ENCODE data around the gene RARS1.
A peak's percentile ranks its signal among the peaks of the same experiment; 100 is the strongest.
"Not testable (repeated sequence)": the region's sequence is repeated elsewhere in the genome, so short reads cannot be mapped to it uniquely, and the experiment has no call there.

The RARS1 gene

GRCh38 chr5:168482361-168482760, 3.9 kb upstream of the RARS1 start:
- no peak for DNase-seq

GRCh38 chr5:168489059-168489458, 2.8 kb downstream of the RARS1 start:
- DNase-seq = no peak

- DNase-seq = no peak
Measured at GRCh38 chr5:168494057-168494555, 7.8 kb downstream of the RARS1 start.

GRCh38 chr5:168502563-168503237, 16.4 kb downstream of the RARS1 start:
- no peak for DNase-seq

- no peak for DNase-seq
Measured at GRCh38 chr5:168513861-168514428, 27.7 kb downstream of the RARS1 start.

GRCh38 chr5:168525856-168526255, 39.6 kb downstream of the RARS1 start:
- no peak for DNase-seq

GRCh38 chr5:168527756-168528295, 41.6 kb downstream of the RARS1 start:
- DNase-seq = no peak

- DNase-seq = peak; percentile 87
Measured at GRCh38 chr5:168528521-168529373, 42.5 kb downstream of the RARS1 start, which contains the start of gene FBLL1. Gene FBLL1 (plus strand): TSS chr5:168529305. CDS start chr5:168529505, 200 bp downstream.

- DNase-seq = peak; percentile 46
Measured at GRCh38 chr5:168529374-168530234, 43.3 kb downstream of the RARS1 start.

GRCh38 chr5:168530621-168531150, 44.4 kb downstream of the RARS1 start:
- no peak for DNase-seq

DNA sequence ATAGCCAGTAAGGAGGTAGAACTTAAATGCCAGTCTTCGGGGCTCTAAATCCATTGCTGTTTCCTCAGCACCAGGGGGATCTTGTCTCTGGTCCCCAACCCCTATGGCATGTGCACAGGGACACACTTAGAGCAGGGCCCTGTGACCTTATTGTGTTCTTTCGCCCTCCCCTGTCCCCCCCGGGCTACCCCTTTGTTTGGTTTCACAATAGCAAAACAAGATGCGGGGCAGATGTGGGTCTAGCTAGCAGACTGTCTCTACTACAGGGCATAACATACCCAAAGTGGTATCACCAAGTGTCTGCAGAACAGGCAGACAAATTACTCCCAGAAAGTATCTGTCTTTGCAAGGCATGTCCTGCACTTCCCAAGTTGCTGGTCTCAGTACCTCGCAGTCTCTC, 44.9 kb downstream of the RARS1 start:
- DNase-seq = no peak

GRCh38 chr5:168531987-168532864, 46.0 kb downstream of the RARS1 start:
- DNase-seq = peak; percentile 92

GRCh38 chr5:168534351-168534750, 48.1 kb downstream of the RARS1 start:
- DNase-seq = not testable (repeated sequence)

- DNase-seq = no peak
Measured at GRCh38 chr5:168537176-168537575, 50.9 kb downstream of the RARS1 start.

- no peak for DNase-seq
Measured at GRCh38 chr5:168549554-168549953, 63.3 kb downstream of the RARS1 start.

GRCh38 chr5:168550656-168551055, 64.4 kb downstream of the RARS1 start:
- no peak for DNase-seq

GRCh38 chr5:168552146-168552545, 65.9 kb downstream of the RARS1 start:
- DNase-seq = no peak

DNA sequence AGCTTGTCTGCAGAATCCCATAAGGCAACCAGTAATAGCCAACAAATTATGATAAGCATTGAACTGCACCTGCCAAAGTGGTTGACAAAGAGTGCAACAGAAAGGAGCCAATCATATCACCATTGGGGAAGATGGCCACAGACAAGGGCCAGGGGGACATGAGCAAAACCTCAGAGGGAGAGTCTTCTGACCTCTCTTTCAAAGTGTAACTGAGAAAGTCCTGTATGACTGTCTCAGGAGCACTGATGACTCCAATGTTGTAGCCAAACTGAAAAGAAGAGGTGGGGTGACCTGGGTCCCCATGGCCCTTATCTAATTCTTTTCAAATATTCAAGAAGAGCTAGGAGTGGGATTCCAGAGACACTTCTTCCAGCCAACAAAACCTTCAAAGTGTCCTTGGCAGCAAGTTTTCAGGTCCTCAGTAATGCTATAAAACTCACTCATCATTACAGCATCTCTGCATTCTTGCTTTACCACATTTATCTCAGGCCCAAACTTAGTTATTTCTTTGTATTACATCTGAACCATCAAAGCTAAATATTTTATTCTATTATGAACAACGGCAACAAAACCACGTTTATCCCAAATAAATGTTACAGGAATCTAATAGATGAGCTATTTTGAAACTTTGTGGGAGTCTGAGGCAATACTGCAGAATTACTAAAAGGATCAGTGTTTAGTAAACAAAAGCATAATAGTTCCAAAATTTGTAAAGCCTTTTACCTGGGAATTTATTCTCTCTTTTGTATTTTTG, 67.3 kb downstream of the RARS1 start:
- no peak for DNase-seq

DNA sequence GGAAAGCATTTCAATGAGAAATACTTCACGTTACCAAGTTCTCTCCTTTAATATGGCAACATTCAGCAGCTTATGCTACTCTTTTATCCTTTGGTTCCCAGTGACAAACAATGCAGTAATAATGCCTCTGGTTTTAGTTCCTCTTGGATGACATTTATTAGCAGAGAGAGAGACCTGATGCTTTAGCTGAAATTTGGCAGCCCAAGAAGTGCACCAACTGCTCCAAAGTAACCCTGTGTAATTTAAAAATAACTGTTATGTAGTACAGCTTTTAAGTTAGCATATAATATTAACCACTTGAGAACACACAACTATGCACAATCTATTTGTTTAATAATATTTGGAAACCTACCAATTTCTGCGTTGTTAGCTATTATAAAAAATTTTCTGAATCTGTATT, 71.1 kb downstream of the RARS1 start:
- DNase-seq = no peak

DNA sequence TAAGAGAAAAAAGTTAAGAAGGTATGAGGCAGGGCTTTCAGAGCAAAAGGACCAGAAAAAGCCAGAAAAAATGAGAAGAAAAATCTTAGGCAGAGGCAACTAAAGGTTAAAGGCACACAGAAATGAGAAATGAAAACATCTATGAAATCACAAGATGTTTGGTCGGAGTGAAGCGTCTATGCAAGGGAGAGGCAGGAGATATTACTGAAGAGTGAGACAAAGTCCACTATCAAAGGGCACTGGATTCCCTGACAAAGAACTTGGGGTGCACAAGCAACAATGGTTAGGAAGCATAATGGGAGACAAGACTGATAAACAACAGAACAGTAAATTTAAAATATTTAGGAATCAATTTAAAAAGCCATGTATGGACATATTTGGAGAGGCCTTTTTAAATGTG, 76.0 kb downstream of the RARS1 start:
- no peak for DNase-seq

All from NCI-H69 (cell line).